GM21381 (cell line): ENCODE results near the gene NSUN6.

Experiments
- ATAC-seq: cut with Tn5 transposase; IDR thresholded peaks from one replicate; pipeline ENCODE4 v1.9.1; 2021; ENCODE audit warnings: mild to moderate bottlenecking, moderate library complexity; ENCODE audit not compliant: unreplicated experiment

NSUN6 gene

GRCh38 chr10:18651324-18652007 lies at the start of gene NSUN6:
Gene NSUN6, minus strand, starts transcription at chr10:18651587. Its CDS starts 384 bp downstream, at chr10:18651203.
- ATAC-seq: peak; percentile 98

GRCh38 chr10:18699849-18700840 lies 48.8 kb upstream of the NSUN6 start:
- no peak for ATAC-seq

GRCh38 chr10:18690541-18690940 lies 39.2 kb upstream of the NSUN6 start:
- no peak for ATAC-seq

GRCh38 chr10:18689498-18689897 lies 38.1 kb upstream of the NSUN6 start:
- ATAC-seq: no peak

- ATAC-seq: no peak
These were observed 36.3 kb upstream of the NSUN6 start for GRCh38 chr10:18687706-18688105.

- no peak for ATAC-seq
These were observed 35.8 kb upstream of the NSUN6 start for GRCh38 chr10:18687195-18687594.

- ATAC-seq: no peak
These were observed 34.2 kb upstream of the NSUN6 start for GRCh38 chr10:18685555-18685954.

GRCh38 chr10:18684953-18685352 lies 33.6 kb upstream of the NSUN6 start:
- no peak for ATAC-seq

GRCh38 chr10:18684416-18684815 lies 33.0 kb upstream of the NSUN6 start:
- no peak for ATAC-seq

GRCh38 chr10:18683427-18683826 lies 32.0 kb upstream of the NSUN6 start:
- no peak for ATAC-seq

- ATAC-seq: no peak
These were observed 30.6 kb upstream of the NSUN6 start for GRCh38 chr10:18681971-18682411.

- no peak for ATAC-seq
These were observed 30.0 kb upstream of the NSUN6 start for GRCh38 chr10:18681366-18681765.

GRCh38 chr10:18680754-18681153 lies 29.4 kb upstream of the NSUN6 start:
- no peak for ATAC-seq

GRCh38 chr10:18675086-18675801 lies 23.9 kb upstream of the NSUN6 start:
- ATAC-seq: no peak

- no peak for ATAC-seq
These were observed 16.6 kb upstream of the NSUN6 start for GRCh38 chr10:18668026-18668425.

- ATAC-seq: no peak
These were observed 15.4 kb upstream of the NSUN6 start for GRCh38 chr10:18666810-18667209.

- no peak for ATAC-seq
These were observed 14.6 kb upstream of the NSUN6 start for GRCh38 chr10:18665815-18666558.

- no peak for ATAC-seq
These were observed 13.6 kb upstream of the NSUN6 start for GRCh38 chr10:18664841-18665478.

GRCh38 chr10:18660816-18661431 lies 9.5 kb upstream of the NSUN6 start:
- ATAC-seq: no peak
